Measurements from ENCODE around the gene TRIM61. TPM values are rescaled to one million over a fixed set of nuclear protein-coding genes. Genes with fewer than 3 reads are reported as not detected.

The TRIM61 gene
- total and polyA plus RNA-seq, 9 of the 15 experiments (the other 6 are each of a cell fraction or from before 2014, with no cell fraction given), result 0.07 to 0.92 (median 0.42) TPM

DNA sequence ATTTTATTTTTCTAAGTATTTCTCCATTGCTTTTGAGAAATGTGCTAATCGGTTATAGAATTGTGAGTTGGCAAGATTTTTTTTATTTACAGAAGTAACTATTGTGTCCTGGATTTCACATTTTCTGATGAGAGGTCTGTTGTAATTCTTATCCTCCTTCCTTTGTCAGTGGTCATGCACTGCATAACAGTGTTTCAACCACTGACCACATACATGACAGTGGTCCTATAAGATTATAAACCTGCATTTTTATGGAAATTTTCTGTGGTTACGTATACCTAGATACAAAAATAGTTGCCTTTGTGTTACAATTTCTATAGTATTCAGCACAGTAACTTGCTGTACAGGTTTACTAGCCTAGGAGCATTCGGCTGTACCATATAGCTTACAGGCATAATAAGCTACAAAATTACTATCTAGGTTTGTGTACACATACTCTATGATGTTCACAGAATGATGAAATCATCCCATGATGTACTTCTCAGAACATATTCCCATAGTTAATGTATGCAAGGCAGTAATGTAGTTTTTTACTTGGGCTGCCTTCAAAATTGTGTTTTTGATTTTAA, 52.7 kb downstream of the TRIM61 start:
- H3K4me3 ChIP-seq, result no peak overlapping the region
- peaks cover 5% of the 10 kb centered on the region in 2 experiments; a peak in 3 of 5 replicates for H3K27me3 ChIP-seq (ENCODE audit: control insufficient read depth in 2 of 2, insufficient read depth in 2 of 2, low read length in 2 of 2)
- FAIRE-seq, result no peak
- no peaks in the 10 kb centered on the region for H3K79me2 ChIP-seq (ENCODE audit: control insufficient read depth, insufficient read depth, low read length)
- BruUV-seq (replicated peaks), result no TSS peak
- H4K20me1 ChIP-seq (replicated peaks; ENCODE audit: control insufficient read depth, insufficient read depth, low read length), result no peaks in the 10 kb centered on the region
- H3K9ac ChIP-seq (ENCODE audit: insufficient read depth in 1 of 2, low read depth in 2 of 2, low read length in 2 of 2), result no peak overlapping the region
- H3K4me2 ChIP-seq (ENCODE audit: insufficient read depth, low read length), result no peak overlapping the region
- H3K4me1 ChIP-seq (replicated peaks in 1 of 2; ENCODE audit: control insufficient read depth in 2 of 2, insufficient read depth in 2 of 2, low read length in 2 of 2), result no peaks in the 10 kb centered on the region
- ATAC-seq, result no peak
- 0% methylated on average over 3 of the region's 3 CpGs for WGBS (ENCODE audit: insufficient coverage, low coverage, missing lambda C conversion rate)
- CTCF ChIA-PET (ENCODE audit: low intra/inter-chr PET ratio), result no interaction called here
- no peak overlapping the region for H2AFZ ChIP-seq (ENCODE audit: low read depth, low read length)
- no peaks in the 10 kb centered on the region for H3K9me3 ChIP-seq (replicated peaks; ENCODE audit: control insufficient read depth, insufficient read depth, low read depth, low read length)
- no peak overlapping the region for H3K27ac ChIP-seq (ENCODE audit: extremely low read depth, low read depth, low read length)
- intact Hi-C loops (cut with micrococcal nuclease), result no loop called here
- no peaks in the 10 kb centered on the region for H3K36me3 ChIP-seq (ENCODE audit: control insufficient read depth, insufficient read depth, low read length)
- POLR2A ChIA-PET, result interaction anchor here (0.9 kb wide), 1 partner anchor 11 kb away, joined by 3 read pairs; no protein-coding TSS in a partner anchor
- no peaks in the 10 kb centered on the region for H3K9me1 ChIP-seq (ENCODE audit: control insufficient read depth, insufficient read depth, low read length)
- TF ChIP-seq SMAD1 (IDR thresholded peaks at IDR 0.05; ENCODE audit: low read depth, low read length, partially characterized antibody) (no peak), ZNF232 (CRISPR knock-in tag; IDR thresholded peaks at IDR 0.05) (no peak), SMARCC2 (IDR thresholded peaks at IDR 0.05; ENCODE audit: low read depth) (no peak), NCOA4 (IDR thresholded peaks at IDR 0.05; ENCODE audit: partially characterized antibody) (no peak), BRD9 (IDR thresholded peaks at IDR 0.05; ENCODE audit: low read depth, partially characterized antibody) (no peak), ZKSCAN1 (IDR thresholded peaks at IDR 0.05; ENCODE audit: low read depth, low read length) (no peak), ZNF311 (CRISPR knock-in tag; IDR thresholded peaks at IDR 0.05) (no peak), SP2 (IDR thresholded peaks at IDR 0.05; ENCODE audit: extremely low read depth, low read depth, low read length, poor library complexity, severe bottlenecking) (no peak), NR1H2 (CRISPR knock-in tag; IDR thresholded peaks at IDR 0.05) (no peak), YY1 (IDR thresholded peaks at IDR 0.05; ENCODE audit: borderline replicate concordance in 1 of 3, control insufficient read depth in 1 of 3, extremely low read depth in 1 of 3, insufficient read depth in 3 of 3, insufficient read length in 1 of 3, insufficient replicate concordance in 2 of 3, low read depth in 1 of 3, low read length in 2 of 3) (no peak), ZNF589 (CRISPR knock-in tag; IDR thresholded peaks at IDR 0.05; ENCODE audit: low read depth) (no peak)
- TF ChIP-seq, protein P1, sequence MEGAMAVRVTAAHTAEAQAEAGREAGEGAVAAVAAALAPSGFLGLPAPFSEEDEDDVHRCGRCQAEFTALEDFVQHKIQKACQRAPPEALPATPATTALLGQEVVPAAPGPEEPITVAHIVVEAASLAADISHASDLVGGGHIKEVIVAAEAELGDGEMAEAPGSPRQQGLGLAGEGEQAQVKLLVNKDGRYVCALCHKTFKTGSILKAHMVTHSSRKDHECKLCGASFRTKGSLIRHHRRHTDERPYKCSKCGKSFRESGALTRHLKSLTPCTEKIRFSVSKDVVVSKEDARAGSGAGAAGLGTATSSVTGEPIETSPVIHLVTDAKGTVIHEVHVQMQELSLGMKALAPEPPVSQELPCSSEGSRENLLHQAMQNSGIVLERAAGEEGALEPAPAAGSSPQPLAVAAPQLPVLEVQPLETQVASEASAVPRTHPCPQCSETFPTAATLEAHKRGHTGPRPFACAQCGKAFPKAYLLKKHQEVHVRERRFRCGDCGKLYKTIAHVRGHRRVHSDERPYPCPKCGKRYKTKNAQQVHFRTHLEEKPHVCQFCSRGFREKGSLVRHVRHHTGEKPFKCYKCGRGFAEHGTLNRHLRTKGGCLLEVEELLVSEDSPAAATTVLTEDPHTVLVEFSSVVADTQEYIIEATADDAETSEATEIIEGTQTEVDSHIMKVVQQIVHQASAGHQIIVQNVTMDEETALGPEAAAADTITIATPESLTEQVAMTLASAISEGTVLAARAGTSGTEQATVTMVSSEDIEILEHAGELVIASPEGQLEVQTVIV (CRISPR knock-in tag; IDR thresholded peaks at IDR 0.05; ENCODE audit: borderline replicate concordance), result no peak
- in situ Hi-C loops (cut with MboI), result no loop called here
- no peak for DNase-seq (ENCODE audit: extremely low read depth in 1 of 4, low spot score in 3 of 4)

Data from K562 (cell line).